RWPE1 (cell line): ENCODE results near the gene ARFGEF2.

Experiments
- CTCF ChIA-PET: fragments of 350-600 bp; sonication (Branson Sonifier 250); formaldehyde crosslinking; extraction: SDS; loops from one replicate; lab custom pipeline; 2021; lab: Yijun Ruan, JAX
- POLR2A ChIA-PET: fragments of 400-600 bp; formaldehyde crosslinking; extraction: SDS; loops from one replicate; lab custom pipeline; 2020; ENCODE audit warnings: antibody characterized with exemption; ENCODE audit not compliant: low non-redundant PET; lab: Yijun Ruan, JAX
- DNase-seq: peaks from one replicate; pipeline ENCODE4 v3.0.0; 2012; ENCODE audit warnings: low spot score
- H3K27ac ChIP-seq: fragments of 450-650 bp; 2 replicates; pipeline ENCODE4 v1.5.1; 2017
- CTCF ChIP-seq: fragments of 450-650 bp; conservative IDR thresholded peaks from 2 replicates; pipeline ENCODE4 v1.5.1; 2017; ENCODE audit warnings: low read depth, mild to moderate bottlenecking

ARFGEF2 gene

GRCh38 chr20:48923149-48923718 is 1.7 kb downstream of the ARFGEF2 start:
- ChIA-PET POLR2A (no interaction called here), CTCF (interaction anchor here (1.0 kb wide), 2 partner anchors 15 to 265 kb away, joined by 3 read pairs; no protein-coding TSS in a partner anchor)
- H3K27ac ChIP-seq = no peak overlapping the region
- no peak for TF ChIP-seq CTCF
- DNase-seq = no peak

GRCh38 chr20:48924756-48925109 is 3.2 kb downstream of the ARFGEF2 start:
- CTCF ChIA-PET = interaction anchor here (0.5 kb wide), 1 partner anchor 268 kb away, joined by 4 read pairs; no protein-coding TSS in a partner anchor
- no peak for DNase-seq
- no peak for TF ChIP-seq CTCF
- no peak overlapping the region for H3K27ac ChIP-seq
- POLR2A ChIA-PET = interaction anchor here (0.6 kb wide), 1 partner anchor 59 kb away, joined by 3 read pairs; no protein-coding TSS in a partner anchor

GRCh38 chr20:48926267-48926666 is 4.8 kb downstream of the ARFGEF2 start:
- H3K27ac ChIP-seq = no peak overlapping the region
- CTCF ChIA-PET = interaction anchor here (1.2 kb wide), 1 partner anchor 269 kb away, joined by 3 read pairs; no protein-coding TSS in a partner anchor
- POLR2A ChIA-PET = no interaction called here
- no peak for DNase-seq
- no peak for TF ChIP-seq CTCF

- no peak for TF ChIP-seq CTCF
- H3K27ac ChIP-seq = no peak overlapping the region
- ChIA-PET CTCF (interaction anchor here (1.2 kb wide), 1 partner anchor 269 kb away, joined by 3 read pairs; no protein-coding TSS in a partner anchor), POLR2A (no interaction called here)
- DNase-seq = no peak
Observed at GRCh38 chr20:48926821-48927220, 5.3 kb downstream of the ARFGEF2 start.

- no peak for TF ChIP-seq CTCF
- CTCF ChIA-PET = no interaction called here
- DNase-seq = no peak
- no peak overlapping the region for H3K27ac ChIP-seq
- POLR2A ChIA-PET = no interaction called here
Observed at GRCh38 chr20:48928832-48929725, 7.6 kb downstream of the ARFGEF2 start.

- CTCF ChIA-PET = no interaction called here
- DNase-seq = no peak
- TF ChIP-seq CTCF = no peak
- no peak overlapping the region for H3K27ac ChIP-seq
- POLR2A ChIA-PET = no interaction called here
Observed at GRCh38 chr20:48930035-48930434, 8.5 kb downstream of the ARFGEF2 start.
